Duodenal mucosa (tissue), 2 donors: ENCODE results near the gene MTRF1L.

ENCODE experiments used
- H3K27ac ChIP-seq: one replicate; pipeline ENCODE4 v1.7.0; 2013; ENCODE audit warnings: low read depth, low read length
- H3K27me3 ChIP-seq, 2 donors: one replicate each; pipeline ENCODE4 v1.7.0; 2013; ENCODE audit warnings: low read length in 2 of 2, control low read depth in 1 of 2; ENCODE audit not compliant: insufficient read depth in 2 of 2, control insufficient read depth in 1 of 2
- H3K36me3 ChIP-seq, 2 donors: one replicate each; pipeline ENCODE4 v1.7.0; 2013; ENCODE audit warnings: low read length in 2 of 2, control low read depth in 1 of 2; ENCODE audit not compliant: insufficient read depth in 2 of 2, control insufficient read depth in 1 of 2
- H3K4me1 ChIP-seq, 2 donors: one replicate each; pipeline ENCODE4 v1.7.0; 2013; ENCODE audit warnings: low read length in 2 of 2, control low read depth in 1 of 2; ENCODE audit not compliant: insufficient read depth in 2 of 2, control insufficient read depth in 1 of 2
- H3K4me3 ChIP-seq, 2 donors: one replicate each; pipeline ENCODE4 v1.7.0; 2013; ENCODE audit warnings: low read length in 2 of 2, low read depth in 1 of 2
- H3K9ac ChIP-seq, 2 donors: one replicate each; pipeline ENCODE4 v1.7.0; 2013; ENCODE audit warnings: low read length in 2 of 2, low read depth in 1 of 2
- H3K9me3 ChIP-seq, 2 donors: one replicate each; pipeline ENCODE4 v1.7.0; 2013; ENCODE audit warnings: low read length in 2 of 2, control low read depth in 1 of 2; ENCODE audit not compliant: control insufficient read depth in 1 of 2

MTRF1L gene

DNA sequence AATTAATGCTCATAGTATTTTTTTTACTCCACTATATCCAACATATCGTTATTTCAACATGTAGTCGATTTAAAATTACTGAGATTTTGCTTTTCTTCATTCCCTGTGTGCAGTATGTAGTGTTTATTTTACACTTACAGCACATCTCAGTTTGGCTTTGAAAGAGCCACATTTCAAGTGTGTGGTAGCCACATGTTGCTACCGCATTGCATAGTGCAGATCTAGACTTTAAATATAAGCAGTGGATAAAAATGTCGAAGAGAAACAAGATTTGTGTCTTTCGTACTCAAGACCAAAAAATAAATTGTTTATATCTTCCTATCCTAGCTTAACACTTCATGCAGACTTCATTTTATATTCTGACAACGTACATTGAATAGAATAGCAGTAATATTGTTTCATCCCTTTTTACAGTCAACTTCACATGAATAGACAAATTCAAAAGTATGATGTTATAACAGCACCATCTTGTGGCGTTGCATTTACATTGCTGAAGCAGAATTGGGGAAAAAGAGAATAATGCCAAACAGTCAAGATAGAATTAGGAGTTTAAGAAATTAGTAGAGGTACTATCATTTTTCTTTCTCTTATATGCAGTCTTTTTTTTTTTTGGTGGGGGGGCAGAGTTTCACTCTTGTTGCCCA is 49.5 kb downstream of the MTRF1L start:
- no peak overlapping the region for H3K9ac ChIP-seq
- H3K4me3 ChIP-seq = no peak overlapping the region
- no peaks in the 10 kb centered on the region for H3K36me3 ChIP-seq
- no peaks in the 10 kb centered on the region for H3K4me1 ChIP-seq
- no peaks in the 10 kb centered on the region for H3K9me3 ChIP-seq
- no peaks in the 10 kb centered on the region for H3K27me3 ChIP-seq
- no peak overlapping the region for H3K27ac ChIP-seq

DNA sequence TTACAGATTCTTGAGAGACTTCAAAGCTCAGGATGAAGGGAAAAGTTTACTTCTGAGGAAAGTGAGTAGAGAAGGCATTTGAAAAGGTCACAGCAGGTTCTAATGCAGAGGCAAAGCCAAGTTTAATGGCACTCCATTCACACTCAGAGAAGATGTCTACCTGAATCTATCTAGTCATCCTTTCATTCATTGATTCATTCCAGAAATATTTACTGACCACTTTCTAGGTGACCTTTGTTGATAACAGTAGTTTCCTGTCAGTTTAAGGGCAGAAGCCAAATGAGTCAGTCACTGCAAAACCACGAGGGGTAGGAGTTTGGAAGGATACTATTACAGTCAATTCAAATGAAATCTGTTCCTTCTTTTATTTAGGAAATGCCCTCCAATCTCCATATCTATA is 50.5 kb downstream of the MTRF1L start:
- H3K9ac ChIP-seq = no peak overlapping the region
- H3K9me3 ChIP-seq = no peaks in the 10 kb centered on the region
- no peak overlapping the region for H3K4me3 ChIP-seq
- H3K36me3 ChIP-seq = no peaks in the 10 kb centered on the region
- H3K4me1 ChIP-seq = no peaks in the 10 kb centered on the region
- no peak overlapping the region for H3K27ac ChIP-seq
- no peaks in the 10 kb centered on the region for H3K27me3 ChIP-seq

- Histone ChIP-seq H3K9me3 (no peaks in the 10 kb centered on the region), H3K27me3 (no peaks in the 10 kb centered on the region), H3K4me1 (no peaks in the 10 kb centered on the region), H3K4me3 (no peak overlapping the region), H3K27ac (no peak overlapping the region), H3K9ac (no peak overlapping the region), H3K36me3 (no peaks in the 10 kb centered on the region)
Observed at GRCh38 chr6:152950240-152950639, 52.3 kb downstream of the MTRF1L start.

- H3K9ac ChIP-seq = no peak overlapping the region
- no peak overlapping the region for H3K4me3 ChIP-seq
- no peak overlapping the region for H3K27ac ChIP-seq
- H3K4me1 ChIP-seq = no peaks in the 10 kb centered on the region
- H3K27me3 ChIP-seq = peaks cover 0 to 2% of the 10 kb centered on the region in 2 donors
- no peaks in the 10 kb centered on the region for H3K36me3 ChIP-seq
- no peaks in the 10 kb centered on the region for H3K9me3 ChIP-seq
Observed at GRCh38 chr6:152948150-152948768, 54.2 kb downstream of the MTRF1L start.

GRCh38 chr6:152946995-152947394 is 55.5 kb downstream of the MTRF1L start:
- no peaks in the 10 kb centered on the region for H3K4me1 ChIP-seq

GRCh38 chr6:152946484-152946883 is 56.0 kb downstream of the MTRF1L start:
- no peaks in the 10 kb centered on the region for H3K9me3 ChIP-seq
- H3K4me3 ChIP-seq = no peak overlapping the region
- H3K27me3 ChIP-seq = peaks cover 0 to 2% of the 10 kb centered on the region in 2 donors
- no peak overlapping the region for H3K27ac ChIP-seq
- no peaks in the 10 kb centered on the region for H3K36me3 ChIP-seq
- no peaks in the 10 kb centered on the region for H3K4me1 ChIP-seq
- H3K9ac ChIP-seq = no peak overlapping the region

More at GRCh38 chr6:152946995-152947394, 55.5 kb downstream of the MTRF1L start:
- Histone ChIP-seq H3K27ac (no peak overlapping the region), H3K9ac (no peak overlapping the region), H3K4me3 (no peak overlapping the region), H3K27me3 (peaks cover 0 to 2% of the 10 kb centered on the region in 2 donors), H3K9me3 (no peaks in the 10 kb centered on the region), H3K36me3 (no peaks in the 10 kb centered on the region)

DNA sequence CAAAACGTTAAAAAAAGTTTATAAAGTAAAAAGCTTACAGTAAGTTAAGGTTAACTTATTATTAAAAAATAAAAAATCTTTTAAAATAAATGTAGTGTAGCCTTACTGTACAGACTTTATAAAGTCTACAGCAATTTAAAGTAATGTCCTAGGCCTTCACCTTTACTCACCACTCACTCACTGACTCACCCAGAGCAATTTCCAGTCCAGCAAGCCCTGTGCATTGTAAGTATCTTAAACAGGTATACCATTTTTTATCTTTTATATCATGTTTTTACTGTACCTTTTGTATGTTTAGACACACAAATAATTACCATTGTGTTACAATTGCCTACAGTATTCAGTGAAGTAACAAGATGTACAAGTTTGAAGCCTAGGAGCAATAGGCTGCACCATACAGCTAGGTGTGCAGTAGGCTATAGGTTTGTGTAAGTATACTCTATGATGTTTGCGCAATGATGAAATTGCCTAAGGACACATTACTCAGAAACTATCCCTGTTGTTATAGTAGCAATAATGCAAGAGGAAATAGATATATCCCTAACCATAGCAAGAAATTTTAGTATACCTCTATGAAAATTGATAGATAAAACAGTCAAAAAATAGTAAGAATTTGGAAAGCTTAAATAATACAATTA is 59.1 kb downstream of the MTRF1L start:
- H3K9me3 ChIP-seq = no peaks in the 10 kb centered on the region
- no peak overlapping the region for H3K9ac ChIP-seq
- H3K4me3 ChIP-seq = no peak overlapping the region
- no peaks in the 10 kb centered on the region for H3K4me1 ChIP-seq
- H3K27ac ChIP-seq = no peak overlapping the region
- H3K27me3 ChIP-seq = peaks cover 0 to 2% of the 10 kb centered on the region in 2 donors
- H3K36me3 ChIP-seq = no peaks in the 10 kb centered on the region

GRCh38 chr6:152942319-152942869 is 60.1 kb downstream of the MTRF1L start:
- no peaks in the 10 kb centered on the region for H3K9me3 ChIP-seq
- no peaks in the 10 kb centered on the region for H3K4me1 ChIP-seq
- H3K27me3 ChIP-seq = peaks cover 0 to 2% of the 10 kb centered on the region in 2 donors
- no peaks in the 10 kb centered on the region for H3K36me3 ChIP-seq
- H3K4me3 ChIP-seq = no peak overlapping the region
- no peak overlapping the region for H3K27ac ChIP-seq
- no peak overlapping the region for H3K9ac ChIP-seq

- H3K27ac ChIP-seq = no peak overlapping the region
- H3K4me1 ChIP-seq = no peaks in the 10 kb centered on the region
- H3K9ac ChIP-seq = no peak overlapping the region
- no peaks in the 10 kb centered on the region for H3K36me3 ChIP-seq
- no peaks in the 10 kb centered on the region for H3K9me3 ChIP-seq
- H3K27me3 ChIP-seq = peaks cover 0 to 2% of the 10 kb centered on the region in 2 donors
- H3K4me3 ChIP-seq = no peak overlapping the region
Observed at GRCh38 chr6:152941746-152942145, 60.8 kb downstream of the MTRF1L start.
